Activated CD8-positive, alpha-beta T cell treated with anti-CD3 and anti-CD28 coated beads, Interleukin-2, amount 10 ng/mL, durations not matched to agents 7 days and 5 days (primary cell): Measurements from ENCODE around the gene CCR5AS. TPM values are rescaled to one million over a fixed set of nuclear protein-coding genes. Genes with fewer than 3 reads are reported as not detected.
"Not testable (repeated sequence)": the region's sequence is repeated elsewhere in the genome, so short reads cannot be mapped to it uniquely, and the experiment has no call there.

Experiments
- ATAC-seq: fragments of 150-1000 bp; cut with Tn5 transposase; one replicate; pipeline ENCODE4 v1.10.0; 2021; ENCODE audit warnings: moderate library complexity
- CTCF ChIA-PET: fragments of 350-600 bp; sonication (Branson Sonifier 250); formaldehyde crosslinking; loops from one replicate; lab custom pipeline; 2021; ENCODE audit warnings: antibody characterized with exemption; lab: Charles Lee
- POLR2A ChIA-PET: fragments of 350-600 bp; sonication (Branson Sonifier 250); formaldehyde crosslinking; loops from one replicate; lab custom pipeline; 2021; ENCODE audit warnings: antibody characterized with exemption; lab: Charles Lee
- DNase-seq: peaks from one replicate; pipeline ENCODE4 v3.0.0-alpha.2; 2020
- H3K27ac Mint-ChIP-seq: one replicate; pipeline ENCODE4 v1.8.0; 2021; ENCODE audit warnings: mild to moderate bottlenecking, mixed read lengths
- H3K27me3 Mint-ChIP-seq: one replicate; pipeline ENCODE4 v1.8.0; 2021; ENCODE audit warnings: low read depth, mixed read lengths
- H3K36me3 Mint-ChIP-seq: one replicate; pipeline ENCODE4 v1.8.0; 2021; ENCODE audit warnings: low read depth, mixed read lengths
- H3K4me1 Mint-ChIP-seq: one replicate; pipeline ENCODE4 v1.8.0; 2021; ENCODE audit warnings: low read depth, mixed read lengths
- H3K4me3 Mint-ChIP-seq: one replicate; pipeline ENCODE4 v1.8.0; 2021; ENCODE audit warnings: mild to moderate bottlenecking, mixed read lengths
- H3K9me3 Mint-ChIP-seq: one replicate; pipeline ENCODE4 v1.8.0; 2022; ENCODE audit warnings: mixed read lengths; ENCODE audit not compliant: insufficient read depth
- total RNA-seq, 2 experiments: library from RNA; stranded (reverse); gene quantifications; one replicate each; pipeline ENCODE4 v1.2.3, GENCODE V29; 2021

The CCR5AS gene

GRCh38 chr3:46334741-46335478 lies 72.0 kb downstream of the CCR5AS start:
- Mint-ChIP-seq H3K36me3 (peaks cover 41% of the 10 kb centered on the region), H3K27ac (no peak overlapping the region), H3K27me3 (peaks cover 8% of the 10 kb centered on the region), H3K9me3 (peaks cover 43% of the 10 kb centered on the region), H3K4me3 (no peak overlapping the region), H3K4me1 (peaks cover 41% of the 10 kb centered on the region)
- ChIA-PET POLR2A (interaction anchor here (1.5 kb wide), 1 partner anchor 14 kb away, joined by 4 read pairs; no protein-coding TSS in a partner anchor), CTCF (interaction anchor here (0.8 to 1.6 kb wide), 5 partner anchors 13 to 59 kb away, joined by 3 to 4 read pairs (median 3); no protein-coding TSS in a partner anchor)
- DNase-seq, result no peak
- no peak for ATAC-seq

DNA sequence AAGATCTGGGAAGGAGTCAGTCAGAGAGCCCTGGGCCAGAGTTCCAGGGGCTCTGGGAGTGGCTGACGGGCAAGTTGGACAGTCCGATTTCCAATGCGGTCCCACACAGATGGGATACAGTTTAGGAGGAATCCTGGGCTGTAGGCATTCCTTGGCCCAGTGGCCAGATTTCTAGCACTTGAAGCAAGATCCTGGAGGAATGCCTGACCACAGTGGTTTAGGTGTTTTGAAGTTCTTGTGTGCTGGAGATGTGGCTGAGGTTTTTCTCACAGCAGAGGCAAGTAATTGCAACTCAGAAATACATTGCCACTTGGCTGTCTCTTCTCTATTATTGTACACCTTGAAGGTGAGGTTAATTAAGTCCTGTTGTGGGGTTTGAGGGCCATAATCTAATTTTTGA lies 76.2 kb downstream of the CCR5AS start:
- H3K27me3 Mint-ChIP-seq, DNase-seq, POLR2A ChIA-PET, ATAC-seq, H3K27ac Mint-ChIP-seq, H3K9me3 Mint-ChIP-seq, H3K4me3 Mint-ChIP-seq, H3K36me3 Mint-ChIP-seq, CTCF ChIA-PET: not testable (repeated sequence)
- H3K4me1 Mint-ChIP-seq, result peaks cover 31% of the 10 kb centered on the region

DNA sequence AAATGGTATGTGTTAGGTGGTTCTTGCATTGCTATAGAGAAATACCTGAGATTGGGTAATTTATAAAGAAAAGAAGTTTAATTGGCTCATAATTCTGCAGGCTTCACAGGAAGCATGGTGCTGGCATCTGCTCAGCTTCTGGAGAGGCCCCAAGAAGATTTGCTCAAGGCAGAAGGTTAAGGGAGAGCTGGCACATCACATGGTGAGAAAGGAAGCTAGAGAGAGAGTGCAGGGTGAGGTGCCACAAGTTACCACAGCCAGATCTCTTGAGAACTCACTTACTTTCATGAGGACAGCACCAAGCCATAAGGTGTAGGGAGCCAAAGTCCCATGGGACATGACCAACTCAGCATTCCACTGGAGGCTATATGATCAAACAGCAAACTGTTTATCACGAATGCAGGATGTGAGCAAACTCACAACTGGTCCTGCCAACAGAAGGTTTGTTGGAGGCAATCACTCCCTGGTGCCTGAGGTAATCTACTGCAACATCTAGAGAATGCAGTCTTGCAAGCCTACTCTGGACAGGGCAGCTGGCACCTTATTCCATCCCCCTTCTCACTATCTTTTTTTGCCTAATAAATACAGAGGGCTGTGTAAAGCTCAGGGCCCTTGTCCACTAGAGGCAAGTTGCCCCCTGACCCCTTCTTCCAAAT lies 81.1 kb downstream of the CCR5AS start:
- Mint-ChIP-seq H3K4me1 (peaks cover 11% of the 10 kb centered on the region), H3K4me3 (no peak overlapping the region), H3K27me3 (peaks cover 14% of the 10 kb centered on the region), H3K36me3 (peaks cover 10% of the 10 kb centered on the region), H3K27ac (no peak overlapping the region), H3K9me3 (peaks cover 6% of the 10 kb centered on the region)
- ATAC-seq (no peak), DNase-seq (no peak)
- CTCF ChIA-PET, result interaction anchor here (1.1 kb wide), 1 partner anchor 304 kb away, joined by 3 read pairs; no protein-coding TSS in a partner anchor
- POLR2A ChIA-PET, result no interaction called here

GRCh38 chr3:46324036-46324435 lies 82.8 kb downstream of the CCR5AS start:
- Mint-ChIP-seq H3K27me3 (peaks cover 17% of the 10 kb centered on the region), H3K4me3 (no peak overlapping the region), H3K9me3 (peaks cover 11% of the 10 kb centered on the region), H3K36me3 (peaks cover 14% of the 10 kb centered on the region), H3K27ac (no peak overlapping the region), H3K4me1 (peaks cover 10% of the 10 kb centered on the region)
- ATAC-seq (no peak), DNase-seq (no peak)
- ChIA-PET CTCF (interaction anchor here (1.3 kb wide), 1 partner anchor 61 kb away, joined by 3 read pairs; no protein-coding TSS in a partner anchor), POLR2A (no interaction called here)

- ChIA-PET POLR2A (interaction anchor here (1.5 kb wide), 1 partner anchor 47 kb away, joined by 4 read pairs; no protein-coding TSS in a partner anchor), CTCF (interaction anchor here (1.0 to 2.5 kb wide), 4 partner anchors 10 to 36 kb away, joined by 3 to 8 read pairs (median 4); no protein-coding TSS in a partner anchor)
- Mint-ChIP-seq H3K4me3 (no peak overlapping the region), H3K9me3 (peaks cover 29% of the 10 kb centered on the region), H3K4me1 (peaks cover 10% of the 10 kb centered on the region), H3K27ac (no peak overlapping the region), H3K27me3 (peaks cover 20% of the 10 kb centered on the region), H3K36me3 (peaks cover 30% of the 10 kb centered on the region)
- ATAC-seq, result no peak
- DNase-seq, result no peak
These were observed 85.3 kb downstream of the CCR5AS start for GRCh38 chr3:46321461-46322104.

GRCh38 chr3:46318207-46318927 lies 88.5 kb downstream of the CCR5AS start:
- Mint-ChIP-seq H3K4me1 (peaks cover 16% of the 10 kb centered on the region), H3K27ac (no peak overlapping the region), H3K36me3 (peaks cover 38% of the 10 kb centered on the region), H3K4me3 (no peak overlapping the region), H3K27me3 (peaks cover 18% of the 10 kb centered on the region), H3K9me3 (peaks cover 24% of the 10 kb centered on the region)
- ChIA-PET POLR2A (no interaction called here), CTCF (interaction anchor here (1.9 kb wide), 1 partner anchor 18 kb away, joined by 6 read pairs; no protein-coding TSS in a partner anchor)
- DNase-seq (no peak), ATAC-seq (no peak)

DNA sequence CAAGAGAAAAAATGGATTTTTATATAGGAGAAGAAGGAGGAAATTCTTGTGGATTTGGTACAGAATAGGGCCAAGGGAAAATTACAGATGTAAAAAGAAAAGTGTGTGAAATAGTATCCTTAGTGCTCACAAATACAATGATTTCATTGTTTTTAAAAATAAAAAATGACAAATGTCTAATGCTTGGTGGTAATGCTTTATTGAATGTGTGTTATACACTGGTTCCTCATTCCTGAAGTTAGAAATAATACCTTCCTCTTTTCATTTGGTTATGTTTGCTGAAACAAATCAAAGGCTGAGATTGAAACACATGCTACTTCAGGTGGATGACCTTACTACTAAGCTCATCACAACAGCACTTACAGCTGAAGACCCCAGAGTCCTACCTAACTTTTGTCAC lies 90.7 kb downstream of the CCR5AS start:
- peaks cover 24% of the 10 kb centered on the region for H3K9me3 Mint-ChIP-seq
- ChIA-PET CTCF (interaction anchor here (0.6 to 2.7 kb wide), 2 partner anchors 52 to 56 kb away, joined by 3 to 9 read pairs; no protein-coding TSS in a partner anchor), POLR2A (no interaction called here)
- no peak overlapping the region for H3K4me3 Mint-ChIP-seq
- ATAC-seq (no peak), DNase-seq (no peak)
- H3K36me3 Mint-ChIP-seq, result peaks cover 40% of the 10 kb centered on the region
- H3K27me3 Mint-ChIP-seq, result peaks cover 8% of the 10 kb centered on the region
- peaks cover 21% of the 10 kb centered on the region for H3K4me1 Mint-ChIP-seq
- H3K27ac Mint-ChIP-seq, result no peak overlapping the region

DNA sequence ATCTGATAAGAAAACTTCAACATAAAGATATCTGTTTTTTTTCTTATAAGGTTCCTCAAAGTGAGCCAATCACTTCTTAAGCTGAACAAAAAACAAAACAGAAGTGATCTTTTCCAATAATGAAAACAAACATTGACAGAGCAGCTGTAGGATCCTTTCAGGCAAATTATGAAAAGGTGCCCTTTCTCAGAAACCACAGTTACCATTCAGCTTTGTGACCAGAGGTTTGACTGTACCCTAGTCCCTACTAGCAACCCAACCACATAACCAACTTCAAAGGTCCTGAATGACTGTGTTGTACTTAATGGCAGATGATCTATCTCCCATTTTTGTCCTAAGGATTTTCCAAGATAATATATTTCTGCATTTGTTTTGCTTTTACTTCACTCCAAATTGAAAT lies 92.3 kb downstream of the CCR5AS start:
- Mint-ChIP-seq H3K27me3 (peaks cover 3% of the 10 kb centered on the region), H3K4me3 (no peak overlapping the region), H3K4me1 (peaks cover 24% of the 10 kb centered on the region), H3K9me3 (peaks cover 22% of the 10 kb centered on the region), H3K27ac (no peak overlapping the region), H3K36me3 (peaks cover 43% of the 10 kb centered on the region)
- ATAC-seq (peak; percentile 87), DNase-seq (peak; percentile 48)
- CTCF ChIA-PET, result interaction anchor here (0.7 to 1.9 kb wide), 9 partner anchors 14 to 237 kb away, joined by 3 to 7 read pairs (median 3); partner anchors contain the start of gene CCR1
- POLR2A ChIA-PET, result interaction anchor here (1.0 to 1.2 kb wide), 2 partner anchors 16 to 56 kb away, joined by 3 read pairs; partner anchors contain the start of gene CCR5

Other genes starting within 250 kb of the CCR5AS start
- gene CCR1, start 198.8 kb downstream of the CCR5AS start, total RNA-seq, result 10 to 100 TPM; 41.4 to 41.5 TPM
- gene CCR3, start 164.6 kb downstream of the CCR5AS start, total RNA-seq, result under 1 TPM; 0.34 to 0.37 TPM
- 10 to 100 TPM; 70.8 to 70.9 TPM for gene CCR2, start 53.0 kb downstream of the CCR5AS start, total RNA-seq
- 10 to 100 TPM; 38.4 to 38.8 TPM for gene CCR5, start 36.1 kb downstream of the CCR5AS start, total RNA-seq
- 10 to 100 TPM; 10.1 to 11.2 TPM for gene CCRL2, start 193 bp upstream of the CCR5AS start, total RNA-seq
- gene LTF, start 57.8 kb upstream of the CCR5AS start, total RNA-seq, result not detected
- gene RTP3, start 90.9 kb upstream of the CCR5AS start, total RNA-seq, result not detected
- under 1 TPM in 1 of 2 experiments, not detected in 1; 0.11 TPM for gene LRRC2, start 159.2 kb upstream of the CCR5AS start, total RNA-seq
- not detected for gene FAM240A, start 205.5 kb upstream of the CCR5AS start, total RNA-seq